B cell (primary cell): ENCODE results near the gene CBX8.

Experiments used
- CTCF ChIP-seq: fragments of 200-600 bp; IDR thresholded peaks from one replicate; pipeline ENCODE4 v1.8.0; 2022; ENCODE audit warnings: antibody characterized with exemption, mild to moderate bottlenecking
- EZH2 ChIP-seq: IDR thresholded peaks from 2 replicates; pipeline ENCODE4 v1.6.1; 2012; ENCODE audit warnings: borderline replicate concordance, low read depth, mild to moderate bottlenecking, moderate library complexity, low read length; ENCODE audit not compliant: insufficient read depth, poor library complexity, severe bottlenecking

DNA sequence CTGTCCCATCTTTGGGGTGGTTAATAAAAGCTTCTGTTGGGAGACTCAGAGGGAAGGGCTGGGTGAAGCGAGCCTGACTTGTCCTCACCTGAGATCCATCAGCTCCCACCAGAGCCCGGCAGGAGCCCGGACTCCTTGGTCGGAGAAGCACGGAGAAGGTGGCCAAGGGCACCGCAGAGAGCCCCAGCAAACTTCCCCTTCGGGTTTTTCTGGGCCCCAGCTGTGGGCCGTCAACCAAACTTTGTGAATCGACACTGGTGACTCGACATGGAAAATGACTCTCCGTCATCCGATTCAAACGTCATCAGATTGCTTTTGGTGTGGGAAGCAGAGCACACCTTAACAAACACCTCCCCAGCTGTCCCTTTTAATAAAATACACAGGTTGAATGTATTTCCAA lies 44.7 kb downstream of the CBX8 start:
- TF ChIP-seq EZH2 (no peak), CTCF (no peak)
